ENCODE measurements around the gene TAF4.
"Not testable (repeated sequence)": the region's sequence is repeated elsewhere in the genome, so short reads cannot be mapped to it uniquely, and the experiment has no call there.

TAF4 gene

GRCh38 chr20:62003567-62004405 is 61.9 kb downstream of the TAF4 start:
- no peak for DNase-seq (ENCODE audit: low spot score)

GRCh38 chr20:62002882-62003480 is 62.7 kb downstream of the TAF4 start:
- no peak for DNase-seq (ENCODE audit: low spot score)

GRCh38 chr20:62001178-62001715 is 64.4 kb downstream of the TAF4 start:
- DNase-seq (ENCODE audit: low spot score): no peak

- no peak for DNase-seq (ENCODE audit: low spot score)
Measured at GRCh38 chr20:61998343-61999121, 67.1 kb downstream of the TAF4 start.

GRCh38 chr20:61997891-61998290 is 67.8 kb downstream of the TAF4 start:
- no peak for DNase-seq (ENCODE audit: low spot score)

- DNase-seq (ENCODE audit: low spot score): no peak
Measured at GRCh38 chr20:61997372-61997771, 68.3 kb downstream of the TAF4 start.

- DNase-seq (ENCODE audit: low spot score): no peak
Measured at GRCh38 chr20:61994546-61994945, 71.1 kb downstream of the TAF4 start.

- DNase-seq (ENCODE audit: low spot score): no peak
Measured at GRCh38 chr20:61993058-61993457, 72.6 kb downstream of the TAF4 start.

- DNase-seq (ENCODE audit: low spot score): no peak
Measured at GRCh38 chr20:61991476-61991875, 74.2 kb downstream of the TAF4 start.

- DNase-seq (ENCODE audit: low spot score): no peak
Measured at GRCh38 chr20:61990484-61990883, 75.2 kb downstream of the TAF4 start.

- DNase-seq (ENCODE audit: low spot score): no peak
Measured at GRCh38 chr20:61989741-61990140, 75.9 kb downstream of the TAF4 start.

GRCh38 chr20:61988665-61989064 is 77.0 kb downstream of the TAF4 start:
- DNase-seq (ENCODE audit: low spot score): no peak

GRCh38 chr20:61986762-61987321 is 78.8 kb downstream of the TAF4 start:
- DNase-seq (ENCODE audit: low spot score): no peak

GRCh38 chr20:61985096-61985495 is 80.6 kb downstream of the TAF4 start:
- DNase-seq (ENCODE audit: low spot score): no peak

GRCh38 chr20:61984431-61984830 is 81.2 kb downstream of the TAF4 start:
- DNase-seq (ENCODE audit: low spot score): not testable (repeated sequence)

GRCh38 chr20:61983965-61984364 is 81.7 kb downstream of the TAF4 start:
- no peak for DNase-seq (ENCODE audit: low spot score)

- no peak for DNase-seq (ENCODE audit: low spot score)
Measured at GRCh38 chr20:61982951-61983315, 82.7 kb downstream of the TAF4 start.

- peak; percentile 1 for DNase-seq (ENCODE audit: low spot score)
Measured at GRCh38 chr20:61982191-61982950, 83.3 kb downstream of the TAF4 start.

GRCh38 chr20:61981691-61982090 is 84.0 kb downstream of the TAF4 start:
- not testable (repeated sequence) for DNase-seq (ENCODE audit: low spot score)

- DNase-seq (ENCODE audit: low spot score): no peak
Measured at GRCh38 chr20:61980647-61981583, 84.8 kb downstream of the TAF4 start.

Data from CD4-positive, alpha-beta T cell treated with Interleukin-2 at 100 ng/mL for 4 hours (primary cell).